GM13976 (cell line): ENCODE measurements around the gene STX5.

Source experiments
- DNase-seq: peaks from one replicate; pipeline ENCODE4 v3.0.0; 2012; ENCODE audit warnings: low spot score
- in situ Hi-C: fragments of 300-500 bp; cut with MboI; formaldehyde crosslinking; loops from one replicate; pipeline ENCODE4 v1.12.0; 2022; ENCODE audit warnings: low sequenced_read_pairs, mixed read lengths, inconsistent platforms; ENCODE audit not compliant: unreplicated experiment
- TF ChIP-seq, protein P1 (sequence below): IDR thresholded peaks from 2 replicates; pipeline ENCODE4 v1.5.1; 2012; ENCODE audit warnings: borderline replicate concordance, mild to moderate bottlenecking; ENCODE audit not compliant: insufficient read depth; ENCODE audit errors: extremely low read depth, missing control alignments, control extremely low read depth

STX5 gene, protein sequence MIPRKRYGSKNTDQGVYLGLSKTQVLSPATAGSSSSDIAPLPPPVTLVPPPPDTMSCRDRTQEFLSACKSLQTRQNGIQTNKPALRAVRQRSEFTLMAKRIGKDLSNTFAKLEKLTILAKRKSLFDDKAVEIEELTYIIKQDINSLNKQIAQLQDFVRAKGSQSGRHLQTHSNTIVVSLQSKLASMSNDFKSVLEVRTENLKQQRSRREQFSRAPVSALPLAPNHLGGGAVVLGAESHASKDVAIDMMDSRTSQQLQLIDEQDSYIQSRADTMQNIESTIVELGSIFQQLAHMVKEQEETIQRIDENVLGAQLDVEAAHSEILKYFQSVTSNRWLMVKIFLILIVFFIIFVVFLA

DNA sequence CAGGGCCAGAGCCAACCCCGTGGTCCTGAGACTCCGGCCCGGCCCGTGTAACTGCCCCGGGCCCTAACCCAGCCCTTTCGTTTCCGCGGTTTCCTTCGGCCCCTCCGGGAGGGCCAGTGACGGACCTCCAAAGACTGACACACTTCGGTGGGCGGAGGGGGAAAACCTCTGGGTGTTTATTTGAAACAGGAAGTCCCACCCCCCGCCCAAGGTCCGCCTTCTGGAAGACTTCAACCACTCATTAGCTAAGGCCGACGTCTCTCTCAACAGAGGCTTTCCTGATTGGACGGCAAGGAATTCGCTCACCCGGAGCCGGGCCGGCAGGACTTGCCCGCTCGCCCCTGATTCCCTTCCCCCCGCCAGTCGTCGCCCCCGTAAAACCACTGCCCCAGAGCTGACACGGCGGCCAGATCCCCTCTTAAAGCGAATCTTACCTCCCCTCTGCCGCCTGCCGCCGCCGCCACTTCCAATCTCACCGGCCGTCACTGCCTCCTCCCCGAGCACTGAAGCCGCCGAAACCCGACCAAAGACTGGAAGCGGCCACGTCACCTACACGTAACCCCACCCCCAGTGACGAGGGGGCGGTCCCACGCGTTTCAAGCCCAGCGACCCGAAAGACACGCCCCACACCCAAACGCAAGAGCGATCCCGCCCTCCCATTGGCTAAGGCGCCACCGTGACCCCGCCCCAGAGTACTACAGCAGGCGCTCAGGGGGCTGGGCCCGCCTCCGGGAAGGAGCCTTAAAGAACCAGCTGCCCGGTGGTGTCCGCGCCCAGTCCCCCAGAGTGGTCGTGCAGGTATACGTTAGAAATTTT, at the start of gene STX5:
TSS of gene STX5 (minus strand) at position 532 of the 816 bp plus-strand sequence. CDS start 808 bp downstream, outside the sequence.
- in situ Hi-C loops, result no loop called here
- DNase-seq, result peak; percentile 98
- TF ChIP-seq, protein P1, sequence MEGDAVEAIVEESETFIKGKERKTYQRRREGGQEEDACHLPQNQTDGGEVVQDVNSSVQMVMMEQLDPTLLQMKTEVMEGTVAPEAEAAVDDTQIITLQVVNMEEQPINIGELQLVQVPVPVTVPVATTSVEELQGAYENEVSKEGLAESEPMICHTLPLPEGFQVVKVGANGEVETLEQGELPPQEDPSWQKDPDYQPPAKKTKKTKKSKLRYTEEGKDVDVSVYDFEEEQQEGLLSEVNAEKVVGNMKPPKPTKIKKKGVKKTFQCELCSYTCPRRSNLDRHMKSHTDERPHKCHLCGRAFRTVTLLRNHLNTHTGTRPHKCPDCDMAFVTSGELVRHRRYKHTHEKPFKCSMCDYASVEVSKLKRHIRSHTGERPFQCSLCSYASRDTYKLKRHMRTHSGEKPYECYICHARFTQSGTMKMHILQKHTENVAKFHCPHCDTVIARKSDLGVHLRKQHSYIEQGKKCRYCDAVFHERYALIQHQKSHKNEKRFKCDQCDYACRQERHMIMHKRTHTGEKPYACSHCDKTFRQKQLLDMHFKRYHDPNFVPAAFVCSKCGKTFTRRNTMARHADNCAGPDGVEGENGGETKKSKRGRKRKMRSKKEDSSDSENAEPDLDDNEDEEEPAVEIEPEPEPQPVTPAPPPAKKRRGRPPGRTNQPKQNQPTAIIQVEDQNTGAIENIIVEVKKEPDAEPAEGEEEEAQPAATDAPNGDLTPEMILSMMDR, result no peak

DNA sequence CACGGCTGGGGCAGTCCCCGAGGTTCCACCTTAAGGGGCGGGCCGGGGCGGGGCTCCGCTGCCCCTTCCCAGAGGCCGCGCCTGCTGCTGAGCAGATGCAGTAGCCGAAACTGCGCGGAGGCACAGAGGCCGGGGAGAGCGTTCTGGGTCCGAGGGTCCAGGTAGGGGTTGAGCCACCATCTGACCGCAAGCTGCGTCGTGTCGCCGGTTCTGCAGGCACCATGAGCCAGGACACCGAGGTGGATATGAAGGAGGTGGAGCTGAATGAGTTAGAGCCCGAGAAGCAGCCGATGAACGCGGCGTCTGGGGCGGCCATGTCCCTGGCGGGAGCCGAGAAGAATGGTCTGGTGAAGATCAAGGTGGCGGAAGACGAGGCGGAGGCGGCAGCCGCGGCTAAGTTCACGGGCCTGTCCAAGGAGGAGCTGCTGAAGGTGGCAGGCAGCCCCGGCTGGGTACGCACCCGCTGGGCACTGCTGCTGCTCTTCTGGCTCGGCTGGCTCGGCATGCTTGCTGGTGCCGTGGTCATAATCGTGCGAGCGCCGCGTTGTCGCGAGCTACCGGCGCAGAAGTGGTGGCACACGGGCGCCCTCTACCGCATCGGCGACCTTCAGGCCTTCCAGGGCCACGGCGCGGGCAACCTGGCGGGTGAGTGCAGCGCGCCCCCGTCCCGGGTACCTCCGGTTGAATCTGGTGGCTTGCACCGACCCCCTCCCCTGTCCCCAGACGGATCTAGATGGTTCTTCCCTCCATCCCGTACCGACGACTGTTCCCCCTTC, 49.1 kb upstream of the STX5 start, which contains the start of gene SLC3A2:
TSS of gene SLC3A2 (plus strand) at position 94 of the 776 bp plus-strand sequence. CDS start at position 222, 128 bp downstream.
- in situ Hi-C loops, result no loop called here
- DNase-seq, result peak; percentile 91
- TF ChIP-seq, protein P1, result peak; percentile 89

DNA sequence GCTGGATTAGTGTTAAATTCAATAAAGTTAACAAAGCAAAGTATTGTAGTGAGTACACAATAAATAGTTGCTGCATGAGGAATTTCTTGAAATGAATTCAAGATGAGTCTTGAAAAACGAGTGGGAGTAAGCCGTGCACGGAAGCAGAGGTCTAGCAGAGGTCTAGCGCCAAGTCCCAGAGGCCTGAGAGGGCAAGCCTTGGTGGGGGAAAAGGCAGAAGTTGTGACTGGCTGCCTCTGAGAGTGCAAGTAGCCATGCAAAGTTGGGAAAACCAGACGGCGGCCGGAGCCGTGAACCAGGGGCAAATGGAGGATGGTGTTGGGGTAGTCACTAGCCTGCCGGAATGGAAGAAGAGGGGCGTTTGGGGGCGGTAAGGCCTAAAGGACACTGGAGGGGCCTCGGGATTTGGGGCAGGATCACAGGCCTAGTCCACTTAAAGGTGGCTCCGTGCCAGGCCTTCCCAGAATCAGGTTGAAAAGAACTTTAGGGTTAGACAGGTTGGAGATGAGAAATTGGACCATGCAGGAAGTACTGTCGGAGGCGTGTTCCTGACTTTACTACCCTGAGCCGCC, 48.5 kb upstream of the STX5 start:
- DNase-seq, result peak; percentile 74
- TF ChIP-seq, protein P1, result no peak
- in situ Hi-C loops, result no loop called here

DNA sequence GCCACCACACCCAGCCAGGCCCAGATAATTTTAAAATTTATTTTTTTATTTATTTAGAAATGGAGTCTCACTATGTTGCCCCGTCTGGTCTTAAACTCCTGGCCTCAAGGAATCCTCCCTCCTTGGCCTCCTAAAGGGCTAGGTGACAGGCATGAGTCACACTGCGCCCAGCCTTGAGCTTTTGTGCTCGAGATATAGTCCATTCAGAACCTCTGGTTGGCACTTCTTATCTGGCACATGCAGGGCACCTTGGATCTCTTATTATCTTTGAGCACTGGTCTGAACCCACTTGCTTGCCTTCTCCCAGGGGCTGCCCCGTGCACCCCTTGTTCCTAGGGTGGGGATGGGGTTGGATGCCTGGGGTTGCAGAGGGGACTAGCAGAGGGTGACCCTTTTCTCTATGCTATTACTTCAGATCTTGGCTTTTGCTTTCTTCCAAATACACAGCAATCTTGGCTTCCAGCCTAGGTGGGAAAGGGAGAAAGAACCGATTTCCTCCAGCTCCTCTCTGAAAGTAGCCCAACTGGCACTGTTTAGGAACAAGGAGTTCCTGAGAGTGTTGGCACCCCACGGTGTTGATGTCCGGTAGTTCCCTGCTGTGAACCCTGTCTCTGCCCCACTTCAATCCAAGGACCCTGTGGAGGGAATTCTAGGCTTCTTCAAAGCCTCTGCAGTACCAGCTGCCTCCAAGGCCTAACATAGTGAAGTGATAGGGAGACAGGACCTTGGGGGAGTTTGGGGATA, 47.6 kb upstream of the STX5 start:
- DNase-seq, result no peak
- in situ Hi-C loops, result no loop called here
- TF ChIP-seq, protein P1, result no peak

DNA sequence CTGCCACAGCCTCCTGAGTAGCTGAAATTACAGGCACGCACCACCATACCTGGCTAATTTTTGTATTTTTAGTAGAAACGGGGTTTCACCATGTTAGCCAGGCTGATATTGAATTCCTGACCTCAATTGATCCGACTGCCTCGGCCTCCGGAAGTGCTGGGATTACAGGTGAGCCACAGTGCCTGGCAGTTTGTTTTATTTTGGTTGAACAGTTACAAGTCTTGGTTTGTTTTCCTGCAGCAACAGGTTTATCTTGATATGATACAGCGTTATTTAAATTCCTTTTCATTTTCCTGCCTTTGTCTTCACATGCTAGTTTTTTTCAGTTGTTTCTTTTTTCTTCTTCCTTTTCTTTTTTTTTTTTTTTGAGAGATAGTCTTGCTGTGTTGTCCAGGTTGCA, 44.9 kb upstream of the STX5 start:
- no peak for DNase-seq
- TF ChIP-seq, protein P1, result no peak
- in situ Hi-C loops, result no loop called here
